Central memory CD4-positive, alpha-beta T cell (primary cell): ENCODE measurements around the gene OR8G5.
"Not testable (repeated sequence)": the region's sequence is repeated elsewhere in the genome, so short reads cannot be mapped to it uniquely, and the experiment has no call there.

Experiments used
- DNase-seq: peaks from one replicate; pipeline ENCODE4 v3.0.0; 2022
- total RNA-seq, 3 experiments: gene quantifications; one replicate each; lab custom pipeline; 2026; lab: John Stamatoyannopoulos, UW

OR8G5 gene
- 0 reads per million in 3 experiments for total RNA-seq

GRCh38 chr11:124256076-124256475 lies at the start of gene OR8G5:
TSS of gene OR8G5 (plus strand) at chr11:124256376. CDS start at chr11:124264932, 8,556 bp downstream.
- DNase-seq, result no peak

GRCh38 chr11:124207102-124207792 lies 48.9 kb upstream of the OR8G5 start:
- no peak for DNase-seq

- DNase-seq, result no peak
Measured at GRCh38 chr11:124209824-124210357, 46.3 kb upstream of the OR8G5 start.

GRCh38 chr11:124210421-124210820 lies 45.8 kb upstream of the OR8G5 start:
- DNase-seq, result no peak

GRCh38 chr11:124211321-124211720 lies 44.9 kb upstream of the OR8G5 start:
- DNase-seq, result no peak

- DNase-seq, result no peak
Measured at GRCh38 chr11:124214027-124214426, 42.1 kb upstream of the OR8G5 start.

GRCh38 chr11:124219126-124219525 lies 37.0 kb upstream of the OR8G5 start:
- DNase-seq, result no peak

GRCh38 chr11:124222407-124222806 lies 33.8 kb upstream of the OR8G5 start:
- DNase-seq, result no peak

GRCh38 chr11:124224618-124225423 lies 31.4 kb upstream of the OR8G5 start:
- DNase-seq, result not testable (repeated sequence)

GRCh38 chr11:124225471-124225870 lies 30.7 kb upstream of the OR8G5 start:
- DNase-seq, result no peak

GRCh38 chr11:124233376-124233775 lies 22.8 kb upstream of the OR8G5 start:
- no peak for DNase-seq

GRCh38 chr11:124238512-124238911 lies 17.7 kb upstream of the OR8G5 start:
- no peak for DNase-seq

GRCh38 chr11:124240621-124241397 lies 15.4 kb upstream of the OR8G5 start, which contains the start of gene OR8G1:
TSS of gene OR8G1 (plus strand) at chr11:124241095. CDS start at chr11:124249676, 8,581 bp downstream.
- DNase-seq, result no peak

GRCh38 chr11:124249869-124250268 lies 6.3 kb upstream of the OR8G5 start:
- DNase-seq, result not testable (repeated sequence)

- DNase-seq, result not testable (repeated sequence)
Measured at GRCh38 chr11:124265041-124265440, 8.9 kb downstream of the OR8G5 start.

GRCh38 chr11:124270886-124271285 lies 14.7 kb downstream of the OR8G5 start:
- not testable (repeated sequence) for DNase-seq

GRCh38 chr11:124274000-124274399 lies 17.8 kb downstream of the OR8G5 start:
- no peak for DNase-seq

GRCh38 chr11:124276081-124276480 lies 19.9 kb downstream of the OR8G5 start:
- DNase-seq, result no peak

- DNase-seq, result no peak
Measured at GRCh38 chr11:124277207-124277606, 21.0 kb downstream of the OR8G5 start.

- no peak for DNase-seq
Measured at GRCh38 chr11:124277804-124278203, 21.6 kb downstream of the OR8G5 start.

GRCh38 chr11:124278261-124278660 lies 22.1 kb downstream of the OR8G5 start:
- DNase-seq, result no peak

GRCh38 chr11:124285610-124286344 lies 29.6 kb downstream of the OR8G5 start:
- DNase-seq, result no peak
